Tibial nerve (tissue), 3 donors: Measurements from ENCODE around the gene GATAD2A.

Experiments
- CTCF ChIP-seq, 5 experiments: fragments of 200-600 bp in 3 of 5; fragments of 450-650 bp in 2 of 5; sonication (generic) in 3 of 5; IDR thresholded peaks; one replicate each; pipeline ENCODE4 v1.5.1; 2016 to 2019; ENCODE audit warnings: antibody characterized with exemption in 5 of 5, mild to moderate bottlenecking in 3 of 5, moderate library complexity in 2 of 5
- POLR2A ChIP-seq, 2 donors: fragments of 450-650 bp; IDR thresholded peaks; one replicate each; pipeline ENCODE4 v1.6.1; 2017; ENCODE audit warnings: antibody characterized with exemption in 2 of 2, mild to moderate bottlenecking in 2 of 2, moderate library complexity in 2 of 2

GRCh38 chr19:19552798-19553197, 147.3 kb downstream of the GATAD2A start:
- TF ChIP-seq CTCF (IDR thresholded peaks at IDR 0.05): peak in 4 of 5 experiments; percentile 14 to 43 (median 30)
- no peak for TF ChIP-seq POLR2A (IDR thresholded peaks at IDR 0.05)
